Upper lobe of left lung (tissue), 4 donors: ENCODE measurements around the gene RAD54L2.

Experiments used
- CTCF ChIP-seq, 6 experiments: fragments of 450-650 bp in 4 of 6; fragments of 200-600 bp in 2 of 6; sonication (generic) in 2 of 6; IDR thresholded peaks; one replicate each; pipeline ENCODE4 v1.5.1; 2016 to 2019; ENCODE audit warnings: antibody characterized with exemption in 6 of 6
- POLR2A ChIP-seq, 4 donors: fragments of 450-650 bp; IDR thresholded peaks; one replicate each; pipeline ENCODE4 v1.5.1; 2016 to 2017; ENCODE audit warnings: antibody characterized with exemption in 4 of 4, mild to moderate bottlenecking in 2 of 4
- POLR2AphosphoS5 ChIP-seq, 2 donors: sonication (generic); formaldehyde crosslinking; IDR thresholded peaks; one replicate each; pipeline ENCODE4 v1.5.1; 2017; ENCODE audit warnings: antibody characterized with exemption in 2 of 2

GRCh38 chr3:51557993-51558392, 19.5 kb downstream of the RAD54L2 start:
- TF ChIP-seq CTCF (IDR thresholded peaks at IDR 0.05), result no peak
- TF ChIP-seq POLR2A (IDR thresholded peaks at IDR 0.05), result no peak
- no peak for TF ChIP-seq POLR2AphosphoS5 (IDR thresholded peaks at IDR 0.05)
